ENCODE measurements around the gene CCDC167.

GRCh38 chr6:37517411-37517812, 17.7 kb upstream of the CCDC167 start:
- TF ChIP-seq POLR2A (IDR thresholded peaks at IDR 0.05; ENCODE audit: low read length): no peak
- TF ChIP-seq GATA1 (IDR thresholded peaks at IDR 0.05; ENCODE audit: low read depth, low read length): no peak

Measured in erythroblast (primary cell).